Dendritic cell treated with granulocyte-macrophage colony-stimulating factor and Interleukin-4, amounts not matched to agents 40 ng/mL and 50 ng/mL, for 4 days (primary cell): ENCODE data around the gene TMEM170B.

Experiments
- H3K27ac Mint-ChIP-seq: one replicate; pipeline ENCODE4 v1.8.0; 2022; ENCODE audit warnings: mild to moderate bottlenecking, mixed read lengths
- H3K27me3 Mint-ChIP-seq: one replicate; pipeline ENCODE4 v1.8.0; 2022; ENCODE audit warnings: mild to moderate bottlenecking, mixed read lengths
- H3K36me3 Mint-ChIP-seq: one replicate; pipeline ENCODE4 v1.8.0; 2022; ENCODE audit warnings: low read depth, mixed read lengths
- H3K4me1 Mint-ChIP-seq: one replicate; pipeline ENCODE4 v1.8.0; 2022; ENCODE audit warnings: low read depth, mixed read lengths
- H3K4me3 Mint-ChIP-seq: one replicate; pipeline ENCODE4 v1.8.0; 2022; ENCODE audit warnings: mild to moderate bottlenecking, moderate library complexity, mixed read lengths
- H3K9me3 Mint-ChIP-seq: one replicate; pipeline ENCODE4 v1.8.0; 2022; ENCODE audit warnings: mixed read lengths
- intact Hi-C: fragments of 100-400 bp; cut with micrococcal nuclease; formaldehyde crosslinking; loops from one replicate; pipeline ENCODE4 v1.15.0; 2022

Gene TMEM170B

DNA sequence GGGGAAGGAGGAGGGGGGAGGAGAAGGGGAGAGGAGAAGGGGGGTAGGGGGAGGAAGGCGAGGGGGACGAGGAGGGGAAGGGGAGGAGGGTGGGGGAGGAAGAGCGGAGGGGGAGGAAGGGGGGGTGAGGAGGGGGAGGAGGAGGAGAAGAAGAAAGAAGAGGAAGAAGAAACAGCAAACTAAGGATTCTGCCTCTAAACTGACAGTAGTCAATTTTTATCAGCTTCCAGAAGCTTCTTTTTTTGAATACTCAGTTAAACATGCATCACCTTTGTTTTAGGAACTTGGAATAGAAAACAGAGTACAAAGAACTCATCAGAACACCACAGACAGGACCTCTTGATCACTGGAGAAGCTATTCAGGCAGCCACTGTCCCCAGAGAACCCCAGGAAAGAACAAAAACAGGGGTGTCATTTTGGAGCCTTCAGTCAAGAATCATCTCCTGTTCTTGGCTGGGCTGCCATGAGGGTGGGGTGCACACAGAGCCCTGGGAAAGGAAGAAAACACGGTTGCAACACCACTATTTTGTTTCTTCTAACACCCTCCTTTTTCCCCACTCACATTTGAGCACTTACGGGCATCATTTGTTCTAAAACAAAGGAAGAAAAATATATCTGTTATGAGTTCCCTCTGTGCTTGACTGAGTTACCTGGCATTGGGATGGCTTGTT lies 67.4 kb downstream of the TMEM170B start:
- Mint-ChIP-seq H3K36me3 (no peaks in the 10 kb centered on the region), H3K27me3 (peaks cover 11% of the 10 kb centered on the region), H3K27ac (no peak overlapping the region), H3K9me3 (no peaks in the 10 kb centered on the region), H3K4me3 (no peak overlapping the region), H3K4me1 (peaks cover 48% of the 10 kb centered on the region)
- intact Hi-C loops: no loop called here

DNA sequence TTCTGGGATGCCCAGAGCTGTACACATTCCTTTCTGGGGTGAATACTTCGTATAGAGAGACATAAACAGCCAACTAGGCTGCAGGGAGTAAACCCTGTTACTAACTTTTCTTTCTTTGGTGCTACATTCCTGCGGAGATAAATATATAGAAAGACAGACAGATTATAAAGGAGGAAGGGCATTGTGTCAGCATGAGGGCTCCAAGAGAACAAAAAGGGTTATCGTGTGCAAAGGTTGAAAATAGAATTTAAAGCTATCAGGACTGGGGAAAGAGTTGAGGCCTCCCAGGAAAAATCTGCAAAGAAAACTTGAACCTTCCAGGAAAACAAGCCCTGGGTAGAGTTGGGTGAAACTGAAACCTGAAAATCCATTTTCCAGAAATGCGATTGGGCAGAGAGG lies 68.0 kb downstream of the TMEM170B start:
- intact Hi-C loops: no loop called here
- Mint-ChIP-seq H3K9me3 (no peaks in the 10 kb centered on the region), H3K36me3 (no peaks in the 10 kb centered on the region), H3K4me3 (no peak overlapping the region), H3K27ac (no peak overlapping the region), H3K27me3 (peaks cover 11% of the 10 kb centered on the region), H3K4me1 (peaks cover 49% of the 10 kb centered on the region)

DNA sequence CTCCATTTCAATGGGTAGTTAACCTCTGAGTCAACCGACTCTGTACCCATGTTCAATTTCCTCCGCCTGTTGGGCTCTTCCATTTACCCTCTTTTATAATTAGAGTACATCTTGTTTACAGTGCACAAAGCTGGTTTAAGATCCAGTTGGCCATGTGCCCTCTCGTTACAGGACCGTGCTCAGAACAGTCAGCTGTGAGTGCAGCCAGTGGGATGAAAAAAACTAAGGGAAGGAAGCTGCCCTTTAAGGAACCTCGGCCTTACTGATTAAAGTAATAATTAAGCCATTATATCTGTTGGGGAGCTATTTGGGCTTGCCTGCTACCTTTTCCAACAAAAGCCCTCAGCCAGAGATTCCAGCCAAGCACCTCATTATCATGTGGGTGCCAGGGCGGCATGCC lies 68.8 kb downstream of the TMEM170B start:
- Mint-ChIP-seq H3K4me1 (peaks cover 46% of the 10 kb centered on the region), H3K27me3 (peaks cover 11% of the 10 kb centered on the region), H3K27ac (no peak overlapping the region), H3K4me3 (no peak overlapping the region), H3K9me3 (no peaks in the 10 kb centered on the region), H3K36me3 (no peaks in the 10 kb centered on the region)
- intact Hi-C loops: no loop called here

DNA sequence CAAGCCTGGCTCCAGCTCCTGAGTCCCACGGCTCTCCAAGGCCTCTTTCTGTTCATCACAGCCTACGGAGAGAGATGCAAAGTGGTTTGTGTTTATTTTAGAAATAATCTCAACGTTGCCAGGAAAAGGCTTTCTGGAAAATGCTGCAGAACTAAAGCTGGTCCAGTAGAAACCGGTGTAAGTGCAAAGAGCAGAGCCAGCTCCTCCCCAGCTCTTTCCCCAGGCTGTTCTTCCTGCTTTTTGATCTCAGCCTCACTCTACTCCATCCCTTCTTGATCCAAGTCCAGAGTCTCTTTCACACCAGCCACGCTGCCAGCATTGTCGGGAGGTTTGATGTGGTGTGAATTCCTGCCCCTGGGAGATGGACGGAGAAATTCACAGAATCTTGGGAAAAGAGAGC lies 69.8 kb downstream of the TMEM170B start:
- no peak overlapping the region for H3K27ac Mint-ChIP-seq
- H3K4me1 Mint-ChIP-seq: peaks cover 39% of the 10 kb centered on the region
- intact Hi-C loops: no loop called here
- peaks cover 10% of the 10 kb centered on the region for H3K27me3 Mint-ChIP-seq
- H3K9me3 Mint-ChIP-seq: no peaks in the 10 kb centered on the region
- no peaks in the 10 kb centered on the region for H3K36me3 Mint-ChIP-seq
- no peak overlapping the region for H3K4me3 Mint-ChIP-seq

DNA sequence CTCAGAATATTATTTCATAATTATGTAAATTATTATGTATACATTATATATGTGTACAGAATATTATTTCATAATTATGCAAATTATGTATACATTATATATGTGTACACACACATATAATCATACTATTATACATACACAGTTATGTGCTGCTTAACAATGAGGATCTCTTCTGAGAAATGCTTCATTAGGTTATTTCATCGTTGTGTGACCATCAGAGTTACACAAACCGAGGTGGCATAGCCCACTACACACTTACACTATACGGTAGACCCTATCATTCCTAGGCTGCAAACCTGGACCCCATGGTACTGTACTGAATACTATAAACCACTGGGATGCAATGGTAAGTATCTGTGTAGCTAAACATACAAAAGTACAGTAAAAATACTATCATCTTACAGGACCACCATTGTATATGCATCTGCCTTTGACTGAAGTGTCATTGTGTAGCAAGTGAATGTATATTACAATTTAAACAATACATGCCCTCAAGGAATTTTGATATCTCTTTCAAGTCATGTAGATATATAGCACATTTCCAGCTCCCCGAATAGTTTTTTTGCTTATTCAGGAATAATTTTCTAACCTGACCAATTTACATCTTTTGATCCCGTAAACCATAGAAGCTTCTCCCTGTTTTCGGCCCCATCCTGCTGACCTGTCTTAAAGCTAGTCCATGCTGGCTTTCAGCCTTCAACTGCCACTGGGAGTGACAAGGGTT lies 71.2 kb downstream of the TMEM170B start:
- Mint-ChIP-seq H3K27ac (no peak overlapping the region), H3K27me3 (peaks cover 4% of the 10 kb centered on the region), H3K9me3 (no peaks in the 10 kb centered on the region), H3K4me3 (no peak overlapping the region), H3K36me3 (no peaks in the 10 kb centered on the region), H3K4me1 (peaks cover 25% of the 10 kb centered on the region)
- intact Hi-C loops: no loop called here

DNA sequence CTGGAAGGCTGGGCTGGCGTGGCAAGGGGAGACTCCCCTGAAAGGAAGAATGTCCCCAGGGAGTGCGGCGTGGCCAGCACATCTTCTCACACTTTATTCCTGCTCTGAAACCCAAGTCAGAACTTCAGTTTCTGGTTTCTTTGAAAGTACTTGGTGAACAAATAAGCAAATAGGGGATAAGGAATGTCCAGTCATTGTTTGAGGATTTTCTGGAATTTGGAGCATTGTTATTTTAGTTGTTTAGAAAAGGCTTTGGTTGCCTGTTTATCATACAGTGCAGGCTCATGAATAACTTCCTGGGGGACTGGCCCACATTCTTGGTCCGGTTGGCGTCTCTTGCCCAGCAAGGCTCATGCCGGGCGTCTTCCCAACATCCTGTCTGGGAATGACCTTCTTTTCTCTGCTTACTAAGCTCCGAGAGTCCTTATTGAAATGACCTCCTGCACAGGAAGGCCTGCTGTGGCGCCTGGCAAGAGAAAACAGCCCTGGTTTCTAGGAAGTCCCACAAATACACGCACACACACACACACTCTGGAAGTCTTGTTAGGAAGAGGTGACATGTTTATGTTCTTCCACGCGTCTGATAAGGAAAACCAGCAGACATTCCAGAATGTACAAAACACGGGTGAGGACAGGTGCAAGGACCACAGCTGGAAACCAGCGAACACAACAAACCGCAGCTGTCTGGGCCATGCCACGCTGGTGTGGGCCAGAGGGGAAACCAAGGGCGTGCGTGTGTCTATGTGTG lies 71.9 kb downstream of the TMEM170B start:
- intact Hi-C loops: no loop called here
- H3K27ac Mint-ChIP-seq: no peak overlapping the region
- H3K4me1 Mint-ChIP-seq: peaks cover 18% of the 10 kb centered on the region
- H3K4me3 Mint-ChIP-seq: no peak overlapping the region
- H3K36me3 Mint-ChIP-seq: no peaks in the 10 kb centered on the region
- H3K9me3 Mint-ChIP-seq: no peaks in the 10 kb centered on the region
- H3K27me3 Mint-ChIP-seq: peaks cover 2% of the 10 kb centered on the region

DNA sequence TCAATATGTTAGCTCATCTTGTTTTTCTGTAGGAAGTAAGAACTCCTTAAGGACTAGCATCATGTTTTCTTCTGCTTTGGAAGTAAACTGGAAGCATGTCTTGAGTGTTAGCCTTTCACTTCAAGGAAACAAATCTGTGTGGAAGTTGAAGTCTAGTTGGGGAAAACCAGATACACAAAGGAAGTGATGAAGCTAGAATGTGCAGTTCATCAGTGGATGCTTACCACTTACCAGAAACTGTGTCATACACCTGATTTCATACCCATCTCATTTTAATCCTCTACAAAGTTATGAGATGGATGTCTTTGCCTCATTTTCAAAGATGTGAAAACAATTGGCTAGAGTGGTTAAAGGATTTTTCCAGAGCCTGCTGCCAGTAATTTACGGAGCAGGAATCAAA lies 75.8 kb downstream of the TMEM170B start:
- Mint-ChIP-seq H3K9me3 (no peaks in the 10 kb centered on the region), H3K4me1 (peaks cover 5% of the 10 kb centered on the region), H3K27me3 (peaks cover 2% of the 10 kb centered on the region), H3K36me3 (no peaks in the 10 kb centered on the region), H3K27ac (no peak overlapping the region), H3K4me3 (no peak overlapping the region)
- intact Hi-C loops: no loop called here

DNA sequence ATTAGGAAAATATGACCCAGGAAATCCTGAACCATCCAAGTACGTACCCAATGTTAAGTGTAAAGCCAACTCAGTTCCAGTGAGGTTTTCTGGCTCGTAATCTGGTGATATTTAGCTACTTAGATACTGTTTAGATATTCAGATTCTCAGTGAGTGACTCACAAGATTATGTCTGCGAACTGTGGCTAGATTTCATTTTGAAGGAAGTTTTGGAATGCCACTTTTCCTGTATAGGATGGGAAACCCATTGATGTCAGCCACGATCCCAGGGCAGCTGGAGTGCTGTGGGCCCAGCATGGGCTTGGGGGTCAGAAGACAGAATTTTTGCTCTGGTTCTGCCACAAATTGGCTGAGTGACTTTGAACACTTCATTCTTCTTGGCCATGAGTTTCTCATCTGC lies 76.3 kb downstream of the TMEM170B start:
- peaks cover 5% of the 10 kb centered on the region for H3K4me1 Mint-ChIP-seq
- H3K9me3 Mint-ChIP-seq: no peaks in the 10 kb centered on the region
- H3K27ac Mint-ChIP-seq: no peak overlapping the region
- intact Hi-C loops: no loop called here
- no peak overlapping the region for H3K4me3 Mint-ChIP-seq
- no peaks in the 10 kb centered on the region for H3K36me3 Mint-ChIP-seq
- peaks cover 2% of the 10 kb centered on the region for H3K27me3 Mint-ChIP-seq

DNA sequence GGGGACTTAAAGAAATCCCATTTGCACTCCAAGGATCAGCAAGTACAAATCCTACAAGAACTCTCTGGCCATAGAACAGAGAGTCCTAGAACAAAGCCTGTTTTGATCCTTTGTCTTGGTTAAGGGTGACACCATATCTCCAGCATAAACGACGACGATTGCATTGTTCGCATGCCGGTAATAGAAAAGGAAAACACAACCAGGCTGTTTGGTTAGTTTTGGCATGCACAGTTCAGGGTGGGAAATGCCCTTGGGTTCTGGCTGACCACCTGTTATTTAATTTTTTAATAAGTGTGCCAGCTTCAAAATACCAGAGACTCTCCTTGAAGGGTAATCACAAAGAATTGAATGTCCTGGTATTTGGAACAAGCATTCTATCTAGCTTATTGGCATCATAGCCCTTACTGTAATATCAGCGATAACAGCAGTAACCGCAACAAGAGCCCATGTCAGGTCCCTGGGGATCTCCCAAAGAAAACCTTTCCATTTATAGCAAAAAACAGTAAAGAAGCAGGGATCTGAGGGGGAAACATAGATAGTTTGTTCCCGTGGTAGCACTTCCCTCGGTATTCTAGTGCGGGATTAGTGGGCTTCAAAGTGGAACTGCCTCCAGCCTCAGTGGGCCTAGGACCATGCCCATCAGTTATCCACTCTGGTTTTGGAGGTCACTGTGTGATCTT lies 77.1 kb downstream of the TMEM170B start:
- intact Hi-C loops: no loop called here
- H3K36me3 Mint-ChIP-seq: no peaks in the 10 kb centered on the region
- no peaks in the 10 kb centered on the region for H3K27me3 Mint-ChIP-seq
- H3K27ac Mint-ChIP-seq: no peak overlapping the region
- H3K4me1 Mint-ChIP-seq: peaks cover 5% of the 10 kb centered on the region
- no peak overlapping the region for H3K4me3 Mint-ChIP-seq
- H3K9me3 Mint-ChIP-seq: no peaks in the 10 kb centered on the region

DNA sequence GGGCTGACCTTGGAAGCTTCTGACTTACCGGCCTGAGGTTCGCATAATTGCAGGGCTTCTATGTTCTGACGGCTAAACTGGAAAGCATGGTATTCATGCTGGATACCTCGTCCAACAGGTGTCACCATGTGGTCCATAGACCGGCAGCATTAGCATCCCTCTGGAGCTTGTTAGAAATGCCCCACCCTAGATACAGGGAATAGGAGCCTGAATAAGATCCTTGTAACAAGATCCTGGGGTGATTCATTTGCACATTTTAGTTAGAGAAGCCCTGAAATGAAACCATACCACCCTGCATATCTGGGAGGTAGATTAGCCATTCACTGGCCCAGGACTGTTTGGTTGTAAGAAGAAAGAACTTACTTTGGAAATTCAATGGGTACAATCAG lies 77.7 kb downstream of the TMEM170B start:
- Mint-ChIP-seq H3K9me3 (no peaks in the 10 kb centered on the region), H3K27me3 (no peaks in the 10 kb centered on the region), H3K4me3 (no peak overlapping the region), H3K4me1 (peaks cover 5% of the 10 kb centered on the region), H3K27ac (no peak overlapping the region), H3K36me3 (no peaks in the 10 kb centered on the region)
- intact Hi-C loops: no loop called here

DNA sequence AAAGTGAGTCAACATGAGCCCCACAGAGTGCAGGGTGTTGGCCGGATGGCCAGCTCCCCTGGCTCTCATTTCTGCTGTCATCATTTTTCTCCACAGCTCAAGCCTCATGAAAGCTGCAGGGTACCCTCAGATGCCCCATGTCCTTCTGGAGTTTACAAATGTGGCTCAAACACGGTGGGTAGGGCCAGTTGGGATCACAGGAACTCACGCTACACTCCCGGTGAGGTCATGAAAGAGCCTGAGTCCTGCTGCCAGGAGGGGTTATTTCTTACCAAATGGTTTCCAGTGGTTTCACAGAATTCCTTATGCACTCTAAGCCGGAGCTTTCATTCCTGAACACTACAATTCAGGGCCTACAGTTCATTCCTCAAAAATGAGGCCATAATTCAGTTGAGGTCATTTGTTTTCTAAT lies 78.7 kb downstream of the TMEM170B start:
- intact Hi-C loops: no loop called here
- Mint-ChIP-seq H3K9me3 (no peaks in the 10 kb centered on the region), H3K4me1 (no peaks in the 10 kb centered on the region), H3K27me3 (no peaks in the 10 kb centered on the region), H3K36me3 (no peaks in the 10 kb centered on the region), H3K27ac (no peak overlapping the region), H3K4me3 (no peak overlapping the region)

DNA sequence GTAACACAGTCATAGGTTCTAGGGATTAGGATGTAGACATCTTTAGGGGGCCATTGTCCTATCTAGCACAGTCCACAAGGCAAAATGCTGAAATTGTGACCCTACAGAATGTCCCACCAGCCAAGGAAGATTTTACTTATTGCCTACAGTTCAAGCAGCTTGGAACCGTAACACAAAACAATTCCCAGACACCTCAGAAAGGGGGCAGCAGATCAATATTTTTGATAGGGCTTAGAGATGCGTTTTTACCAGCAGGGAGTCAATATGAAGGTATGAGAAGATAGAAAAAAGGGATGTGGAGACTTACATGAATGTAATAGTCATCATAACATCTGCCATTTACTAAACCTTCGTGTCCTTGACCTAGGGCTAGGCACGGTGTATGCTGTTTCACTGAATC lies 81.0 kb downstream of the TMEM170B start:
- no peaks in the 10 kb centered on the region for H3K27me3 Mint-ChIP-seq
- intact Hi-C loops: no loop called here
- H3K27ac Mint-ChIP-seq: no peak overlapping the region
- no peaks in the 10 kb centered on the region for H3K4me1 Mint-ChIP-seq
- H3K4me3 Mint-ChIP-seq: no peak overlapping the region
- H3K36me3 Mint-ChIP-seq: no peaks in the 10 kb centered on the region
- no peaks in the 10 kb centered on the region for H3K9me3 Mint-ChIP-seq

DNA sequence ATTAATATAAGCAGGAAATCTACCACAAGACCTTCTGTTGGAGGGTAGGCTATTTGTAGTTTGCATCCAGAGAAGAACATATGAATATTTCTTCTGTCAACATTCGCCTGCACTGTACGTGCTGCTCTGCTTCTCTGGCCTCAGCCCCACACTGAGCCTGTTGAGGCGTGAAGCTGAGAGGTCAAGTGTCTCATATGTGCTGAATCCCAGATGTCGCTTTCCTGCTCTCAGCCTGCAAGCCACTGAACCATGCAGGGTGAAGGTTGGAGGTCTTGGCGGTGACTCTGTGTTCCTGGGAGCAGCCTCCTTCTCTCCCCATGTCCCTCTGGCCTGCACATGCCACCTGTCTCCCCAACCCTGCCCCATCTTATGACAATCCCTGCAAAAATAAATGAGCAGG lies 83.6 kb downstream of the TMEM170B start:
- Mint-ChIP-seq H3K27ac (no peak overlapping the region), H3K4me3 (no peak overlapping the region), H3K27me3 (no peaks in the 10 kb centered on the region), H3K36me3 (no peaks in the 10 kb centered on the region), H3K4me1 (no peaks in the 10 kb centered on the region), H3K9me3 (no peaks in the 10 kb centered on the region)
- intact Hi-C loops: no loop called here

DNA sequence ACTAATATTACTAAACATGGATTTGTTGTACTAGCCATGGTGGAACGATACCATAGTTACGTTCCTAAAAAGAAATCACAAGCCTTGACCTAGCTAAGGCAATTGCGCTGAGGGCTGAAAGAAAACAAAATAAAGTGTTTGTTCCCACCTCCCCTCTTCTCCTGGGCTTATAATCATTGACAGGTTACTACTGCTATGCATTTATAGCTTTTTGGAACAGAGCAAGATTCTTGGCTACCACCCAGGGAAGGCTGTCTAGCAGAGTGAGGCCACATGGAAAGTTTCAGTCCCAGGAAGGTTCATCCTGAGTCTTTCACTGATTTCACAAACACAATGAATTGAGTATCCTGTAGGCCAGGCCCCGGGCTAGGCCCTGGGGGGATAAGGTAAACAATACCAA lies 84.6 kb downstream of the TMEM170B start:
- Mint-ChIP-seq H3K9me3 (no peaks in the 10 kb centered on the region), H3K27me3 (no peaks in the 10 kb centered on the region), H3K4me3 (no peak overlapping the region), H3K27ac (no peak overlapping the region), H3K36me3 (no peaks in the 10 kb centered on the region), H3K4me1 (no peaks in the 10 kb centered on the region)
- intact Hi-C loops: no loop called here
